ENCODE data around the gene GRIFIN. TPM values are rescaled to one million over a fixed set of nuclear protein-coding genes. Genes with fewer than 3 reads are reported as not detected.

The GRIFIN gene
- polyA plus RNA-seq, 1 donor (not counting 4 experiments of a cell fraction or from before 2014, with no cell fraction given): not detected

DNA sequence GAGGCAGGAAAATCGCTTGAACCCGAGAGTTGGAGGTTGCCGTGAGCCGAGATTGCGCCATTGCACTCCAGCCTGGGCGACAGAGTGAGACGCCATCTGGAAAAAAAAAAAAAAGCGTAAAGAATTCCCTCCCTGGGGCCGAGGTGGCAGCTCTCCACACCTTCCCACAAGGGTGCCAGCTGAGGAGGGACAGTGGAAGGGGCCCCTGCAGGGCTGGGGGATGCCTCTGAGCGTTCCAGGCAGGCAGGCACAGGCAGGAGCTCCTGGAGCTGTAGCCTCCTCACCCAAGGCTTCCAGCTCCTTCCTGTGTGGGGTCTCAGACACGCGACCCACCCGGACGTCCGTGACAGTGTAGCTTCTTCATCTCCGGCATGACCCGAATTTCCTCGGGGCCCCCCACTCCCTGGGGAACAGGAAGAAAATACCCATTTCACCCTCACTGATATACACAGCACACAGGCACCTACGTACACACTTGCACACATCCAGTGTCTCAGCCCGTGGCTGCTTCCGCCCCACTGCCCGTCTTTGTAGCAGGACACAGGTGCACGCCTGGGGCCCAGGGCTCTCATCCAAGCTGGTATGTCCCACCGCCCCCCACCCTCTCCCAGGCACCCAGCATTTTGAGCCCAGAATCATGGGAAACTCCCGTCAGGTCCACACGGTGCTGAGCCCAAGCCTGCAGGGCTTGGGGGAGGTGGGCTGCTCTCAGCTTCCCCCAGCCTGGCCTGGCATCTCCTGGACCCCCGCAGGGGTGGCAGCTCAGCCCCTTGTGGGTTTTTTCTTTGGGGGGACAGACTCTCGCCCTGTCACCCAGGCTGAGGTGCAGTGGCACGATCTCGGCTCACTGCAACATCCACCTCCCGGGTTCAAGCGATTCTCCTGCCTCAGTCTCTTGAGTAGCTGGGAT lies 25.7 kb downstream of the GRIFIN start:
- DNase-seq (ENCODE audit: low read depth, low spot score): no peak
- H2AFZ ChIP-seq (ENCODE audit: control insufficient read depth, low read length): no peak overlapping the region
- TF ChIP-seq, protein P1, sequence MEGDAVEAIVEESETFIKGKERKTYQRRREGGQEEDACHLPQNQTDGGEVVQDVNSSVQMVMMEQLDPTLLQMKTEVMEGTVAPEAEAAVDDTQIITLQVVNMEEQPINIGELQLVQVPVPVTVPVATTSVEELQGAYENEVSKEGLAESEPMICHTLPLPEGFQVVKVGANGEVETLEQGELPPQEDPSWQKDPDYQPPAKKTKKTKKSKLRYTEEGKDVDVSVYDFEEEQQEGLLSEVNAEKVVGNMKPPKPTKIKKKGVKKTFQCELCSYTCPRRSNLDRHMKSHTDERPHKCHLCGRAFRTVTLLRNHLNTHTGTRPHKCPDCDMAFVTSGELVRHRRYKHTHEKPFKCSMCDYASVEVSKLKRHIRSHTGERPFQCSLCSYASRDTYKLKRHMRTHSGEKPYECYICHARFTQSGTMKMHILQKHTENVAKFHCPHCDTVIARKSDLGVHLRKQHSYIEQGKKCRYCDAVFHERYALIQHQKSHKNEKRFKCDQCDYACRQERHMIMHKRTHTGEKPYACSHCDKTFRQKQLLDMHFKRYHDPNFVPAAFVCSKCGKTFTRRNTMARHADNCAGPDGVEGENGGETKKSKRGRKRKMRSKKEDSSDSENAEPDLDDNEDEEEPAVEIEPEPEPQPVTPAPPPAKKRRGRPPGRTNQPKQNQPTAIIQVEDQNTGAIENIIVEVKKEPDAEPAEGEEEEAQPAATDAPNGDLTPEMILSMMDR (optimal IDR thresholded peaks at IDR 0.05 in 1 of 3, IDR thresholded peaks at IDR 0.05 in 1 of 3, conservative IDR thresholded peaks at IDR 0.05 in 1 of 3; ENCODE audit: extremely low read depth in 1 of 3, insufficient read depth in 2 of 3, low read length in 3 of 3): no peak
- TF ChIP-seq EZH2 (IDR thresholded peaks at IDR 0.05; ENCODE audit: low read length): no peak
- H3K36me3 ChIP-seq (ENCODE audit: control insufficient read depth in 2 of 2, extremely low read depth in 1 of 2, insufficient read depth in 2 of 2, low read length in 2 of 2): no peaks in the 10 kb centered on the region
- no peaks in the 10 kb centered on the region for H4K20me1 ChIP-seq (ENCODE audit: control insufficient read depth, extremely low read depth, insufficient read depth, low read length)
- no peak overlapping the region for H3K27ac ChIP-seq (ENCODE audit: control insufficient read depth, insufficient read depth, low read length)
- no peaks in the 10 kb centered on the region for H3K9me3 ChIP-seq (ENCODE audit: control insufficient read depth, low read depth, low read length)
- FAIRE-seq: no peak
- H3K4me3 ChIP-seq (ENCODE audit: control insufficient read depth in 2 of 3, extremely low read depth in 1 of 3, insufficient read depth in 2 of 3, low read depth in 1 of 3, low read length in 3 of 3): no peak overlapping the region
- no peak overlapping the region for H3K9ac ChIP-seq (ENCODE audit: control insufficient read depth, extremely low read depth, insufficient read depth, low read length)
- H3K4me1 ChIP-seq (ENCODE audit: control insufficient read depth, extremely low read depth, insufficient read depth, low read length): no peaks in the 10 kb centered on the region
- no peaks in the 10 kb centered on the region for H3K9me1 ChIP-seq (ENCODE audit: control insufficient read depth, extremely low read depth, insufficient read depth, low read length)
- no peak overlapping the region for H3K4me2 ChIP-seq (ENCODE audit: control insufficient read depth, extremely low read depth, insufficient read depth, low read depth, low read length)
- H3K27me3 ChIP-seq (ENCODE audit: control insufficient read depth, extremely low read depth, insufficient read depth, low read length): peaks cover 3% of the 10 kb centered on the region
- H3K79me2 ChIP-seq (ENCODE audit: control insufficient read depth, insufficient read depth, low read length): no peaks in the 10 kb centered on the region
- dilution Hi-C loops (cut with MboI; ENCODE audit: extremely low pct_ligation_motif_present, low sequenced_read_pairs): no loop called here

DNA sequence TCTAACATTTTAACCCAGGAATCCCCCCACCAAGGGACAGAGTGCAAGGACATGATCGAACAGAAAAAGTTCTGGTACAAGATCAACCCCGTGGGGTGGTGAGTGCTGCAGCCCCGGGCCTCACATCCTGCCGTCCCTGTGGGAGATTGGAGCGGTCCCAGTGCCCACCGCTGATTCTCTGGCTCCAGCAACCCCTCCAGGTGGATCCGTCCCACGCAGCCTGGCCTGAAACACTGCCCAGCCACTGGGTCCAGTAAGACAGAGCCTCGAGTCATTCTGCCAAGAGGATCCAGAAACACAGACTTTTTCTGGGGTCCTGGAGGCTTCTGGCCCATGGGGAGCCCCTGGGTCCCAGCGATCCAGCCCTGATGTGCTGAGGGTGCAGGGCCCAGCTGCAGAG lies 29.5 kb downstream of the GRIFIN start:
- no peak for FAIRE-seq

More for the DNA sequence above, 29.5 kb downstream of the GRIFIN start:
- H3K27me3 ChIP-seq (ENCODE audit: control insufficient read depth, extremely low read depth, insufficient read depth, low read length): peaks cover 3% of the 10 kb centered on the region
- no peaks in the 10 kb centered on the region for H3K9me1 ChIP-seq (ENCODE audit: control insufficient read depth, extremely low read depth, insufficient read depth, low read length)
- H3K36me3 ChIP-seq (ENCODE audit: control insufficient read depth in 2 of 2, extremely low read depth in 1 of 2, insufficient read depth in 2 of 2, low read length in 2 of 2): no peaks in the 10 kb centered on the region
- H3K79me2 ChIP-seq (ENCODE audit: control insufficient read depth, insufficient read depth, low read length): no peaks in the 10 kb centered on the region
- dilution Hi-C loops (cut with MboI; ENCODE audit: extremely low pct_ligation_motif_present, low sequenced_read_pairs): no loop called here
- no peak overlapping the region for H3K9ac ChIP-seq (ENCODE audit: control insufficient read depth, extremely low read depth, insufficient read depth, low read length)
- no peaks in the 10 kb centered on the region for H3K9me3 ChIP-seq (ENCODE audit: control insufficient read depth, low read depth, low read length)
- no peak overlapping the region for H3K4me3 ChIP-seq (ENCODE audit: control insufficient read depth in 2 of 3, extremely low read depth in 1 of 3, insufficient read depth in 2 of 3, low read depth in 1 of 3, low read length in 3 of 3)
- H3K4me1 ChIP-seq (ENCODE audit: control insufficient read depth, extremely low read depth, insufficient read depth, low read length): no peaks in the 10 kb centered on the region
- H2AFZ ChIP-seq (ENCODE audit: control insufficient read depth, low read length): no peak overlapping the region
- DNase-seq (ENCODE audit: low read depth, low spot score): no peak
- H3K27ac ChIP-seq (ENCODE audit: control insufficient read depth, insufficient read depth, low read length): no peak overlapping the region
- no peaks in the 10 kb centered on the region for H4K20me1 ChIP-seq (ENCODE audit: control insufficient read depth, extremely low read depth, insufficient read depth, low read length)
- TF ChIP-seq, protein P1 (optimal IDR thresholded peaks at IDR 0.05 in 1 of 3, IDR thresholded peaks at IDR 0.05 in 1 of 3, conservative IDR thresholded peaks at IDR 0.05 in 1 of 3; ENCODE audit: extremely low read depth in 1 of 3, insufficient read depth in 2 of 3, low read length in 3 of 3): no peak
- TF ChIP-seq EZH2 (IDR thresholded peaks at IDR 0.05; ENCODE audit: low read length): no peak
- no peak overlapping the region for H3K4me2 ChIP-seq (ENCODE audit: control insufficient read depth, extremely low read depth, insufficient read depth, low read depth, low read length)
